HL-60 (cell line): ENCODE results near the gene RGS6.

Source experiments
- DNase-seq, 2 experiments: peaks; one replicate each; pipeline ENCODE4 v3.0.0-alpha.2; 2010 to 2020; ENCODE audit warnings: low read depth in 1 of 2, low spot score in 1 of 2
- H3K27ac ChIP-seq: fragments of 250-450 bp; sonication (Bioruptor Pico); replicated peaks from 2 replicates; pipeline ENCODE4 v1.5.1; 2020; ENCODE audit warnings: mild to moderate bottlenecking, moderate library complexity
- H3K27me3 ChIP-seq: fragments of 250-450 bp; sonication (Bioruptor Pico); 2 replicates; pipeline ENCODE4 v1.5.1; 2021; ENCODE audit warnings: mild to moderate bottlenecking, moderate library complexity; ENCODE audit not compliant: insufficient read depth, poor library complexity, severe bottlenecking
- H3K4me3 ChIP-seq: replicated peaks from 2 replicates; pipeline ENCODE4 v1.5.1; 2011; ENCODE audit warnings: mild to moderate bottlenecking, control low read depth, low read length; ENCODE audit not compliant: insufficient read depth
- GABPA ChIP-seq: IDR thresholded peaks from 2 replicates; pipeline ENCODE4 v1.6.1; 2012; ENCODE audit warnings: low read depth
- POLR2AphosphoS5 ChIP-seq: IDR thresholded peaks from 2 replicates; pipeline ENCODE4 v1.6.1; 2012; ENCODE audit warnings: low read depth
- SPI1 ChIP-seq: IDR thresholded peaks from 2 replicates; pipeline ENCODE4 v1.6.1; 2012; ENCODE audit warnings: low read depth, mild to moderate bottlenecking, borderline replicate concordance
- TF ChIP-seq, protein P1 (sequence below): IDR thresholded peaks from 2 replicates; pipeline ENCODE4 v1.6.1; 2012; ENCODE audit warnings: low read depth; ENCODE audit not compliant: insufficient replicate concordance
- TF ChIP-seq, protein P2 (sequence below): IDR thresholded peaks from one replicate; pipeline ENCODE4 v1.5.1; 2011; ENCODE audit warnings: low read length, control low read depth, inconsistent platforms; ENCODE audit not compliant: insufficient read depth

Gene RGS6

DNA sequence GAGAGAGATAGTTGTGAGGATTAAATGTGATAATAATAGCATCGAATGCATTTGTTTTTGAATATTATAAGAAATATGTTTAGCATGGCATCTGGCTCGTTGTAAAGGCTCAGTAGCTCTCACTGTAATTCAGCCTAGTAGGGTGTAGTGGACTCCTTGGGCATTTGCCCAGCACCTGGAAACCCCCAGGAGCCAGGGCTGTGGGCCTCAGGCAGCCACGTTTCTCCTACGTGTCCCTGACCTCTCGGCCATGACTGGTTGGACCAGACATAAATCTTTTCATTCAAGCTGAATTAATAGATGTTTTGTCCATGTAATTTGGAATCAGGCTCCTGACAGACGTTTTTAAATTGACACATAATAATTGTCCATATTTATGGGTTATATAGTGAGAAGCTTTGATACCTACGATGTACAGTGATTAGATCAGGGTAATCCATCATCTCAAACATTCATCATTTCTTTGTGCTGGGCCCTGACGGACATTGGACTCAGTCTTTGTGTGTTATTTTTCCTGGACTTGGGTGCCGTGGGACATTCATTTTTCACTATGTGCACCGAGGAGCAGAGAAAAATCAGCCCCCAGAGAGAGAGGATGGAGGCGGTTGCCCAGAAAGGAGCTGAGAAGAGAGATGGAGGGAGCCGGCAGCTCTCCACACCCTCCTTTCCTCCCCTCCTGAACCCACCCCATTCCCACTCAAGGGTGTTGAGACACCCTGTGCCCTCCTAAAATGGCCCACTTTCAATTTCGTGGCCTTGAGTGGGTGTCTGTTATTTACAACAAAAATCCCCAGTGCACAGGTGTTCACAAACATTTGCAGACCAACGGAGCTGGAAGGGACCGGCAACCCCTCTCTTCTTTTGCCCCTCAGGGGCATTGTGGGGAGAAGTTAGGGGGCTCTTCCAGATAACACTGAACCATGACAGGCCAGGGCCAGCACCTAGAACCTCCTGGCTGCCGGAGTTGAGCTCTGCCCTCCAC, 665.3 kb downstream of the RGS6 start:
- Histone ChIP-seq H3K27ac (no peak overlapping the region), H3K4me3 (no peak overlapping the region), H3K27me3 (no peaks in the 10 kb centered on the region)
- TF ChIP-seq GABPA: no peak
- TF ChIP-seq, protein P1, sequence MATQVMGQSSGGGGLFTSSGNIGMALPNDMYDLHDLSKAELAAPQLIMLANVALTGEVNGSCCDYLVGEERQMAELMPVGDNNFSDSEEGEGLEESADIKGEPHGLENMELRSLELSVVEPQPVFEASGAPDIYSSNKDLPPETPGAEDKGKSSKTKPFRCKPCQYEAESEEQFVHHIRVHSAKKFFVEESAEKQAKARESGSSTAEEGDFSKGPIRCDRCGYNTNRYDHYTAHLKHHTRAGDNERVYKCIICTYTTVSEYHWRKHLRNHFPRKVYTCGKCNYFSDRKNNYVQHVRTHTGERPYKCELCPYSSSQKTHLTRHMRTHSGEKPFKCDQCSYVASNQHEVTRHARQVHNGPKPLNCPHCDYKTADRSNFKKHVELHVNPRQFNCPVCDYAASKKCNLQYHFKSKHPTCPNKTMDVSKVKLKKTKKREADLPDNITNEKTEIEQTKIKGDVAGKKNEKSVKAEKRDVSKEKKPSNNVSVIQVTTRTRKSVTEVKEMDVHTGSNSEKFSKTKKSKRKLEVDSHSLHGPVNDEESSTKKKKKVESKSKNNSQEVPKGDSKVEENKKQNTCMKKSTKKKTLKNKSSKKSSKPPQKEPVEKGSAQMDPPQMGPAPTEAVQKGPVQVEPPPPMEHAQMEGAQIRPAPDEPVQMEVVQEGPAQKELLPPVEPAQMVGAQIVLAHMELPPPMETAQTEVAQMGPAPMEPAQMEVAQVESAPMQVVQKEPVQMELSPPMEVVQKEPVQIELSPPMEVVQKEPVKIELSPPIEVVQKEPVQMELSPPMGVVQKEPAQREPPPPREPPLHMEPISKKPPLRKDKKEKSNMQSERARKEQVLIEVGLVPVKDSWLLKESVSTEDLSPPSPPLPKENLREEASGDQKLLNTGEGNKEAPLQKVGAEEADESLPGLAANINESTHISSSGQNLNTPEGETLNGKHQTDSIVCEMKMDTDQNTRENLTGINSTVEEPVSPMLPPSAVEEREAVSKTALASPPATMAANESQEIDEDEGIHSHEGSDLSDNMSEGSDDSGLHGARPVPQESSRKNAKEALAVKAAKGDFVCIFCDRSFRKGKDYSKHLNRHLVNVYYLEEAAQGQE: no peak
- TF ChIP-seq, protein P2, sequence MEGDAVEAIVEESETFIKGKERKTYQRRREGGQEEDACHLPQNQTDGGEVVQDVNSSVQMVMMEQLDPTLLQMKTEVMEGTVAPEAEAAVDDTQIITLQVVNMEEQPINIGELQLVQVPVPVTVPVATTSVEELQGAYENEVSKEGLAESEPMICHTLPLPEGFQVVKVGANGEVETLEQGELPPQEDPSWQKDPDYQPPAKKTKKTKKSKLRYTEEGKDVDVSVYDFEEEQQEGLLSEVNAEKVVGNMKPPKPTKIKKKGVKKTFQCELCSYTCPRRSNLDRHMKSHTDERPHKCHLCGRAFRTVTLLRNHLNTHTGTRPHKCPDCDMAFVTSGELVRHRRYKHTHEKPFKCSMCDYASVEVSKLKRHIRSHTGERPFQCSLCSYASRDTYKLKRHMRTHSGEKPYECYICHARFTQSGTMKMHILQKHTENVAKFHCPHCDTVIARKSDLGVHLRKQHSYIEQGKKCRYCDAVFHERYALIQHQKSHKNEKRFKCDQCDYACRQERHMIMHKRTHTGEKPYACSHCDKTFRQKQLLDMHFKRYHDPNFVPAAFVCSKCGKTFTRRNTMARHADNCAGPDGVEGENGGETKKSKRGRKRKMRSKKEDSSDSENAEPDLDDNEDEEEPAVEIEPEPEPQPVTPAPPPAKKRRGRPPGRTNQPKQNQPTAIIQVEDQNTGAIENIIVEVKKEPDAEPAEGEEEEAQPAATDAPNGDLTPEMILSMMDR: no peak
- TF ChIP-seq POLR2AphosphoS5: no peak
- TF ChIP-seq SPI1: no peak
- no peak for DNase-seq

DNA sequence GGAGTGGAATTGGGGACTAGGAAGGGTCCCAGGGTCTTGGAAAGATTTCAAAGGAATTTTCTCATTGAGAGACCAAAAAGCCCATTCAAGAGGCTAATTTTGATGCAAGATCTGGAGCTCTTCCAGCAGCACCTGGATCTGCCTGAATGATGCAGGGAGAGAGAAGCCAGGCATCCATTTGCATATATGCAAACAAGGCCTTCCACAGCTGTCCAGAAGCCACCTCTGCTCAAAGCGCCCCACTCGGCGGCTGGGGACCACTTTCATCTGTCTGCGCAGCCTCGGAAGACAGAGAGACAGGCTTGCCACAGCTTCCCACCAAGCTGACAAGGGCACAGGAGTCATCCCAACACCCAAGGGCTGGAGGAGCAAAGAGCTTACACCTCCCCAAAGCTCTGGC, 666.1 kb downstream of the RGS6 start:
- no peak for DNase-seq
- TF ChIP-seq GABPA: no peak
- TF ChIP-seq, protein P2: no peak
- no peak for TF ChIP-seq SPI1
- TF ChIP-seq, protein P1: no peak
- no peak for TF ChIP-seq POLR2AphosphoS5
- Histone ChIP-seq H3K27me3 (no peaks in the 10 kb centered on the region), H3K27ac (no peak overlapping the region), H3K4me3 (no peak overlapping the region)

DNA sequence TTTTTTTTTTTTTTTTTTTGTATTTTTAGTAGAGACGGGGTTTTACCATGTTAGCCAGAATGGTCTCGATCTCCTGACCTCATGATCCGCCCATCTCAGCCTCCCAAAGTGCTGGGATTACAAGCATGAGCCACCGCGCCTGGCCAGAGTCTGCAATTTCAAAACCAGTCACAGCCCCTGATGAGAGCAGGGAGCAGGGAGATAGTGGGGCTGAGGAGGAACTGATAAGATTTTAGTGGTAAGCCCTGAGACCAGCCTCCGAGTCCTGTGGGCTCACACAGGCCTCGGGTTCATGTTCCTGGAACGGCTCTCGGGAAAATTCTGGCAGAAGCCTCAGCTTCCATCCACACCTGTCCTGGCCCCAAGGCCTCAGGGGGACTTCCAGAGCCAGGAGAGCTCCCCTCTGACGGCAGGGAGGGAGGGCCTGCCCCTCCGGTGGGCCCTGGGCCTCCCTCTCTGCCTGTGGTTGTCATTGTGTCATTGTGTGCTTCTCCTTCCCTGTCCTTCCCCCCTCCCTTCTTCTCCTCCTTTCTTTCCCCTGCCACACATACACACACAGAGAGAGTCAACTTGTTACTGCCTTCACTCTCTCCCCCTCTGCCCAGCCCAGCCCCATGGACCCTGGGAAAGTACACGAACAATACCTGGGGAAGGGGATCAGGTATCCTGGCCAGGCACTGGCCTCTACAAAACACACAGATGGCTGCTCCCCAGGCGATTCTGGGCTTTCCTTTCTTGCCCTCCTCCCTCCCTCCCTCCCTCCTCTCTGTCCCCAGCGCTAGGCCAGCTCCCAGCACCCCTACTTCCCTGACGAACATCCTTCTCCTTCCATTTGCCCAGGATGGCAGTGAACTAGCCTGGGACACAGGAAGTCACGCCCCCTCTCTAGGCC, 667.6 kb downstream of the RGS6 start:
- H3K4me3 ChIP-seq: no peak overlapping the region
- H3K27ac ChIP-seq: no peak overlapping the region
- TF ChIP-seq POLR2AphosphoS5 (no peak), GABPA (no peak), SPI1 (no peak)
- TF ChIP-seq, protein P1: no peak
- TF ChIP-seq, protein P2: no peak
- no peak for DNase-seq
- H3K27me3 ChIP-seq: no peaks in the 10 kb centered on the region
